Tibial nerve (tissue), 4 donors: ENCODE data around the gene CUL3. TPM values are rescaled to one million over a fixed set of nuclear protein-coding genes. Genes with fewer than 3 reads are reported as not detected.

Experiments
- DNase-seq, 2 donors: peaks; one replicate each; pipeline ENCODE4 v3.0.0-alpha.2; 2019; ENCODE audit warnings: low spot score in 2 of 2
- H3K27ac ChIP-seq, 4 donors: fragments of 200-600 bp; sonication (generic) in 3 of 4; one replicate each; pipeline ENCODE4 v1.5.1; 2017 to 2019; ENCODE audit warnings: mild to moderate bottlenecking in 1 of 4
- H3K27me3 ChIP-seq, 2 donors: fragments of 200-600 bp; sonication (generic) in 1 of 2; one replicate each; pipeline versions ENCODE4 v1.5.1 to v1.6.0; 2017 to 2019
- H3K36me3 ChIP-seq, 3 donors: fragments of 200-600 bp; sonication (generic); one replicate each; pipeline ENCODE4 v1.5.1; 2018 to 2019
- H3K4me1 ChIP-seq, 4 donors: fragments of 200-600 bp; sonication (generic) in 3 of 4; one replicate each; pipeline ENCODE4 v1.5.1; 2017 to 2019
- H3K4me3 ChIP-seq, 4 donors: fragments of 200-600 bp; sonication (generic) in 3 of 4; one replicate each; pipeline ENCODE4 v1.5.1; 2017 to 2019; ENCODE audit warnings: mild to moderate bottlenecking in 1 of 4, moderate library complexity in 1 of 4
- H3K9me3 ChIP-seq, 4 donors: fragments of 200-600 bp; sonication (generic) in 3 of 4; one replicate each; pipeline ENCODE4 v1.5.1; 2017 to 2019
- EP300 ChIP-seq, 2 donors: sonication (generic); formaldehyde crosslinking; IDR thresholded peaks; one replicate each; pipeline ENCODE4 v1.6.1; 2017; ENCODE audit warnings: antibody characterized with exemption in 2 of 2, mild to moderate bottlenecking in 1 of 2
- POLR2A ChIP-seq, 2 donors: fragments of 450-650 bp; IDR thresholded peaks; one replicate each; pipeline ENCODE4 v1.6.1; 2017; ENCODE audit warnings: antibody characterized with exemption in 2 of 2, mild to moderate bottlenecking in 2 of 2, moderate library complexity in 2 of 2
- WGBS, 2 donors: methylation state at CpG; one replicate each; pipeline ENCODE4 v1.1.5; 2018; 5-methylcytosine and 5-hydroxymethylcytosine counted together
- total RNA-seq, 4 donors: library from RNA; depleted of rRNA; stranded (reverse); fragments of >200 nt; gene quantifications; one replicate each; pipeline ENCODE4 v1.1.0, GENCODE V29; 2016
- TF ChIP-seq, protein P1 (sequence below), 5 experiments: fragments of 200-600 bp in 3 of 5; fragments of 450-650 bp in 2 of 5; sonication (generic) in 3 of 5; IDR thresholded peaks; one replicate each; pipeline ENCODE4 v1.5.1; 2016 to 2019; ENCODE audit warnings: antibody characterized with exemption in 5 of 5, mild to moderate bottlenecking in 3 of 5, moderate library complexity in 2 of 5

CUL3 gene
- total RNA-seq, 4 donors from 2014 or later: 63.0 to 72.2 (median 67.3) TPM

DNA sequence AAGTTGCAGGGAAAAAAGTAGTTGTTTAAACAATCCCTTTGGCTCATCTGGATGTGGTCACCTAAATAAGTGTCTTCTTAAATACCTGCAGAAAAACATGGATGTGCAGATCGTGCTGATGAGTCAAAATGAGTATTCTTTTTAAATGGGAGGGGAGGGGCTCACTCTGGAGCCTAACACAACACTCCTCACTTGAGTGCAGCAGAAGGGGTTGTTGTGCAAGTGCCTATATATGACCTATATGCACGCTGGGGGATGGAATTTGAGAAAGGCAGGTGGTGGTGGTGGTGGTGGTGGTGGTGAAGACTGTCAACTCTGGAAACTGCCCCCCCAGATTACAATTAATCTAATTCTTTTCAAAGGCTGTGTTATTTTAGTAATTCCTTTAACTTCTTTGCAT is 105.3 kb downstream of the CUL3 start:
- Histone ChIP-seq H3K9me3 (no peaks in the 10 kb centered on the region), H3K36me3 (peaks cover 0 to 54% (median 22%) of the 10 kb centered on the region in 3 donors), H3K27me3 (no peaks in the 10 kb centered on the region), H3K4me1 (no peaks in the 10 kb centered on the region), H3K27ac (no peak overlapping the region), H3K4me3 (no peak overlapping the region)
- no peak for DNase-seq
- TF ChIP-seq, protein P1, sequence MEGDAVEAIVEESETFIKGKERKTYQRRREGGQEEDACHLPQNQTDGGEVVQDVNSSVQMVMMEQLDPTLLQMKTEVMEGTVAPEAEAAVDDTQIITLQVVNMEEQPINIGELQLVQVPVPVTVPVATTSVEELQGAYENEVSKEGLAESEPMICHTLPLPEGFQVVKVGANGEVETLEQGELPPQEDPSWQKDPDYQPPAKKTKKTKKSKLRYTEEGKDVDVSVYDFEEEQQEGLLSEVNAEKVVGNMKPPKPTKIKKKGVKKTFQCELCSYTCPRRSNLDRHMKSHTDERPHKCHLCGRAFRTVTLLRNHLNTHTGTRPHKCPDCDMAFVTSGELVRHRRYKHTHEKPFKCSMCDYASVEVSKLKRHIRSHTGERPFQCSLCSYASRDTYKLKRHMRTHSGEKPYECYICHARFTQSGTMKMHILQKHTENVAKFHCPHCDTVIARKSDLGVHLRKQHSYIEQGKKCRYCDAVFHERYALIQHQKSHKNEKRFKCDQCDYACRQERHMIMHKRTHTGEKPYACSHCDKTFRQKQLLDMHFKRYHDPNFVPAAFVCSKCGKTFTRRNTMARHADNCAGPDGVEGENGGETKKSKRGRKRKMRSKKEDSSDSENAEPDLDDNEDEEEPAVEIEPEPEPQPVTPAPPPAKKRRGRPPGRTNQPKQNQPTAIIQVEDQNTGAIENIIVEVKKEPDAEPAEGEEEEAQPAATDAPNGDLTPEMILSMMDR (IDR thresholded peaks at IDR 0.05): no peak
- TF ChIP-seq EP300 (IDR thresholded peaks at IDR 0.05): no peak
- 90% methylated on average over 2 of the region's 2 CpGs for WGBS, 2 donors

DNA sequence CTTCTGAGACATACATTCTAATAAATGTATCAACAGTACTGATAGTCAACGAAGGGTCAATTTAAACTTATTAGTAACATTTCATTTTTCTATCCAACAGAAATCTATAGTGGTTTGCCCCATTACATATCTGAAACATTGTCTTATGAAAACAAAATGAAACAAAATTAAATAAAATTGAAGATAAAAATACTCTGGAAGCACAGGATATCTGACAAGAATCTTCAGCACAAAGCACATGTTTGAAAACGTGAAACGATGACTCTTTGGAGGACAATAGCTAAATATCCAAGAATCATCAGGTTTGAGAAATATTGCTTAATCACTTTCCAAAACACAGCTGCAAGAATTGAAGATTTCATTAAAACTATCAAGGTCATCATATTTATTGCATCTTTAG is 112.3 kb downstream of the CUL3 start:
- H3K9me3 ChIP-seq: no peaks in the 10 kb centered on the region
- H3K27ac ChIP-seq: no peak overlapping the region
- no peak for DNase-seq
- H3K27me3 ChIP-seq: no peaks in the 10 kb centered on the region
- TF ChIP-seq EP300 (IDR thresholded peaks at IDR 0.05) (no peak), POLR2A (IDR thresholded peaks at IDR 0.05) (no peak)
- TF ChIP-seq, protein P1 (IDR thresholded peaks at IDR 0.05): no peak
- H3K4me1 ChIP-seq: no peaks in the 10 kb centered on the region
- WGBS, 2 donors: 74 to 81% methylated on average over 3 of the region's 3 CpGs
- no peak overlapping the region for H3K4me3 ChIP-seq
- H3K36me3 ChIP-seq: peaks cover 0 to 48% (median 15%) of the 10 kb centered on the region in 3 donors

DNA sequence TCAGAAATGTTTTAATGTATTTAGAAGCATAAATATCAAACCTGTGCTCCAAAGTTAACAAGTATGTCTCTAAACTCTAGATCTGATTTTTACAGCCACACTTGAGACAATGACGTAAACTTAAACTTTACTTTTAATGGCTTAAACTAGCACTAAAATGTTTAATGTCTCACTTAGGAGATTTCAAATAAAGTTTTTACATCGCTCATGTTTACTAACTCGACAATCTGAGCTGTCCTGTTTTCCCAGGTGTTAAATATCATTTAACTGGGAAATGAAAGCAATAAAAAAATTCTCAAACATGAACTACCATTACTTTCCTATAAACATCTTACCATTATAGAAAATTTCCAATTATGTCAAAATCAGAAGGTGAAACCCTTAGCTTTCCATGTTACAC is 113.0 kb downstream of the CUL3 start:
- TF ChIP-seq, protein P1 (IDR thresholded peaks at IDR 0.05): no peak
- no peak for TF ChIP-seq EP300 (IDR thresholded peaks at IDR 0.05)
- TF ChIP-seq POLR2A (IDR thresholded peaks at IDR 0.05): no peak
- Histone ChIP-seq H3K4me1 (no peaks in the 10 kb centered on the region), H3K9me3 (no peaks in the 10 kb centered on the region), H3K27me3 (no peaks in the 10 kb centered on the region), H3K27ac (no peak overlapping the region), H3K36me3 (peaks cover 0 to 41% (median 8%) of the 10 kb centered on the region in 3 donors), H3K4me3 (no peak overlapping the region)
- 82 to 89% methylated on average over 3 of the region's 3 CpGs for WGBS, 2 donors
- DNase-seq: no peak

DNA sequence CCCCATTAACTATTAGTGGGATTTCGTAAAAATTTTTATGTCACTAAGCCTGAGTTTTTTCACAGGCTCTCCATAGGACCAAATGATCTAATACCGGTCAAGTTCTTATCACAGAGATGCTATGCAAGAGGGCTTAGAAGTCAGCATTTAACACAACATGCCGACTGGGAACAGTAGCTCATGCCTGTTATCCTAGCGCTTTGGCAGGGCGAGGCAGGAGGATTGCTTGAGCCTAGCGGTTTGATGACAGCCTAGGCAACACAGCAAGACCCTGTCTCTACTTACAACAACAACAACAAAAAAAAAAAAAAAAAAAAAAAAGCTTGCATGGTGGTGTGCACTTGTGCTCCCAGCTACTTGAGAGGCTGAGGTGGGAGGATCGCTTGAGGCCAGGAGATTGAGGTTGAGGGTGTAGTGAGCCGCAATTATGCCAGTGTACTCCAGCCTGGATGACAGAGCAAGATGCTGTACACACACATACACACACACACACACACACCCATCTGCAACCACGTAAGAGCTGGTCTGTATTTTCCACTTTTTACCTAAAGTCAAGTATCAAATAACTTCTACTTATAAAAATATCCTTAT is 115.7 kb downstream of the CUL3 start:
- TF ChIP-seq POLR2A (IDR thresholded peaks at IDR 0.05): no peak
- no peak for TF ChIP-seq EP300 (IDR thresholded peaks at IDR 0.05)
- TF ChIP-seq, protein P1 (IDR thresholded peaks at IDR 0.05): no peak
- Histone ChIP-seq H3K9me3 (peaks cover 0 to 2% (median 0%) of the 10 kb centered on the region in 4 donors), H3K27ac (no peak overlapping the region), H3K4me3 (no peak overlapping the region), H3K36me3 (peaks cover 0 to 14% (median 0%) of the 10 kb centered on the region in 3 donors), H3K4me1 (no peaks in the 10 kb centered on the region), H3K27me3 (no peaks in the 10 kb centered on the region)
- WGBS, 2 donors: 84 to 88% methylated on average over 9 of the region's 9 CpGs
- no peak for DNase-seq

DNA sequence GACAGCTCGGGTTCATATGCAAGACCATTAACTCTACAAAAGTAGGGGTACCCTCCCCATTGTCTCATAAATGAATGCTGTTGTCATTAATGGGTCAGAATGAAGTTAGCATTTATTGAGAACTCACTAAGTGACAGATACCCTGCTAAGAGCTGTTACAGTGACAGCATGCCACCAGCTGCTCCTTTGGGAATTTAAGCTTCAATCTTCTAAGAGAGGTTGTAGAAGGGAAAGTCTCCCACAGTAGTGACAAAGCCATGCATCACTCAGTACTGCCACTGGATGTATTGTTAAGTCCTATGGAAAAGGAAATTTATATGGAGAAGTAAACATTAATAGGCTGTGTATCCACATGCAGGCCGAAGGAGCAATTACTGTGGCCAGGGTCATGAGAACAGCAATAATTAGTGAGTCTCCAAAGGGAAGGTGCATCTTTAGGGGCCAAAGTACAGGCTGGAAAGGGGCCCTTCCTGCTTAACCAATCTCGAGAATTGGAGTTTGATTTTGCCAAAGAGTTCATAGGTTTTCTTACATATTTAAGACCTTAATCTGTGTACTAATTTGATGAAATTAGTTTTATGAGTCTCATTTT is 118.8 kb downstream of the CUL3 start:
- WGBS, 2 donors: 55 to 66% methylated on average over 3 of the region's 3 CpGs
- TF ChIP-seq POLR2A (IDR thresholded peaks at IDR 0.05): no peak
- TF ChIP-seq EP300 (IDR thresholded peaks at IDR 0.05): no peak
- TF ChIP-seq, protein P1 (IDR thresholded peaks at IDR 0.05): no peak
- no peak overlapping the region for H3K4me3 ChIP-seq
- no peaks in the 10 kb centered on the region for H3K27me3 ChIP-seq
- DNase-seq: no peak
- no peaks in the 10 kb centered on the region for H3K4me1 ChIP-seq
- peaks cover 0 to 2% (median 0%) of the 10 kb centered on the region in 4 donors for H3K9me3 ChIP-seq
- H3K27ac ChIP-seq: no peak overlapping the region
- no peaks in the 10 kb centered on the region for H3K36me3 ChIP-seq
